WTC11 (cell line): ENCODE results near the gene IRAK4. TPM values are rescaled to one million over a fixed set of nuclear protein-coding genes. Genes with fewer than 3 reads are reported as not detected.

Experiments
- ATAC-seq: fragments of 200-7000 bp; cut with Tn5 transposase; 2 replicates; pipeline ENCODE4 v1.10.0; 2021; ENCODE audit warnings: mild to moderate bottlenecking, moderate library complexity
- CTCF ChIA-PET: fragments of 300-600 bp; sonication (Branson Sonifier 250); formaldehyde crosslinking; loops from one replicate; lab custom pipeline; 2021; ENCODE audit warnings: antibody characterized with exemption; lab: Charles Lee
- POLR2A ChIA-PET: fragments of 350-600 bp; sonication (Branson Sonifier 250); formaldehyde crosslinking; loops from one replicate; lab custom pipeline; 2021; ENCODE audit warnings: antibody characterized with exemption; lab: Charles Lee
- DNase-seq: peaks from one replicate; pipeline ENCODE4 v3.0.0; 2021; ENCODE audit warnings: low spot score
- H3K27ac Mint-ChIP-seq: 2 replicates; pipeline ENCODE4 v1.8.0; 2021; ENCODE audit warnings: mixed read lengths
- H3K27me3 Mint-ChIP-seq: 2 replicates; pipeline ENCODE4 v1.8.0; 2021; ENCODE audit warnings: low read depth, mild to moderate bottlenecking, moderate library complexity, mixed read lengths
- H3K36me3 Mint-ChIP-seq: 2 replicates; pipeline ENCODE4 v1.8.0; 2021; ENCODE audit warnings: mixed read lengths
- H3K4me1 Mint-ChIP-seq: 2 replicates; pipeline ENCODE4 v1.8.0; 2022; ENCODE audit warnings: mixed read lengths
- H3K4me3 Mint-ChIP-seq: 2 replicates; pipeline ENCODE4 v1.8.0; 2021; ENCODE audit warnings: mild to moderate bottlenecking, moderate library complexity, mixed read lengths
- H3K9me3 Mint-ChIP-seq: 2 replicates; pipeline ENCODE4 v1.8.0; 2021; ENCODE audit warnings: mixed read lengths
- CBFB ChIP-seq: sonication (generic); formaldehyde crosslinking; IDR thresholded peaks from 2 replicates; pipeline ENCODE4 v1.8.1; 2022; ENCODE audit warnings: mild to moderate bottlenecking, low read depth, missing genetic modification reagents
- CREB1 ChIP-seq: sonication (generic); formaldehyde crosslinking; IDR thresholded peaks from 2 replicates; pipeline ENCODE4 v1.8.0; 2023; ENCODE audit warnings: mild to moderate bottlenecking, missing genetic modification reagents
- CTCF ChIP-seq: fragments of 200-600 bp; IDR thresholded peaks from 2 replicates; pipeline ENCODE4 v1.8.0; 2022; ENCODE audit warnings: antibody characterized with exemption
- EMX1 ChIP-seq: fragments of 250-450 bp; sonication (Bioruptor Pico); IDR thresholded peaks from 2 replicates; pipeline ENCODE4 v1.8.0; 2021; ENCODE audit warnings: mild to moderate bottlenecking
- FOXJ3 ChIP-seq: sonication (generic); formaldehyde crosslinking; IDR thresholded peaks from 2 replicates; pipeline ENCODE4 v1.9.0; 2021; ENCODE audit warnings: missing genetic modification reagents, mild to moderate bottlenecking, borderline replicate concordance
- GABPB1 ChIP-seq: sonication (generic); formaldehyde crosslinking; IDR thresholded peaks from 2 replicates; pipeline ENCODE4 v1.8.1; 2023; ENCODE audit warnings: mild to moderate bottlenecking, missing genetic modification reagents
- GRHL2 ChIP-seq: fragments of 250-450 bp; sonication (Bioruptor Pico); IDR thresholded peaks from 2 replicates; pipeline ENCODE4 v1.8.0; 2022; ENCODE audit warnings: mild to moderate bottlenecking, moderate library complexity; ENCODE audit not compliant: insufficient replicate concordance, severe bottlenecking
- IRF2 ChIP-seq: sonication (generic); formaldehyde crosslinking; IDR thresholded peaks from 2 replicates; pipeline ENCODE4 v1.8.0; 2022; ENCODE audit warnings: low read depth, missing genetic modification reagents, borderline replicate concordance
- MYBL2 ChIP-seq: sonication (generic); formaldehyde crosslinking; IDR thresholded peaks from 2 replicates; pipeline ENCODE4 v1.8.1; 2023; ENCODE audit warnings: mild to moderate bottlenecking, moderate library complexity, missing genetic modification reagents
- NFATC4 ChIP-seq: fragments of 250-450 bp; sonication (Bioruptor Pico); IDR thresholded peaks from 2 replicates; pipeline ENCODE4 v1.9.0; 2021; ENCODE audit warnings: mild to moderate bottlenecking
- NFE2L1 ChIP-seq: sonication (generic); formaldehyde crosslinking; IDR thresholded peaks from 2 replicates; pipeline ENCODE4 v1.8.1; 2023; ENCODE audit warnings: missing genetic modification reagents
- NR3C1 ChIP-seq: sonication (generic); formaldehyde crosslinking; conservative IDR thresholded peaks from 2 replicates; pipeline ENCODE4 v1.8.1; 2023; ENCODE audit warnings: low read depth, mild to moderate bottlenecking, missing genetic modification reagents
- PREB ChIP-seq: sonication (generic); formaldehyde crosslinking; IDR thresholded peaks from 2 replicates; pipeline ENCODE4 v1.8.1; 2022; ENCODE audit warnings: mild to moderate bottlenecking, missing genetic modification reagents, moderate library complexity, borderline replicate concordance
- SMAD3 ChIP-seq: sonication (generic); formaldehyde crosslinking; IDR thresholded peaks from 2 replicates; pipeline ENCODE4 v1.8.0; 2022; ENCODE audit warnings: missing genetic modification reagents, mild to moderate bottlenecking, borderline replicate concordance
- TEAD4 ChIP-seq: sonication (generic); formaldehyde crosslinking; IDR thresholded peaks from 2 replicates; pipeline ENCODE4 v1.8.0; 2022; ENCODE audit warnings: mild to moderate bottlenecking, missing genetic modification reagents
- ZNF317 ChIP-seq: sonication (generic); formaldehyde crosslinking; IDR thresholded peaks from 2 replicates; pipeline ENCODE4 v1.8.1; 2023; ENCODE audit warnings: low read depth, mild to moderate bottlenecking, moderate library complexity, missing genetic modification reagents, borderline replicate concordance
- total RNA-seq: library from RNA; stranded (reverse); gene quantifications from 3 replicates; pipeline ENCODE4 v1.2.3, GENCODE V29; 2021
- TF ChIP-seq, protein P1 (sequence below): sonication (generic); formaldehyde crosslinking; conservative IDR thresholded peaks from 2 replicates; pipeline ENCODE4 v1.8.1; 2022; ENCODE audit warnings: mild to moderate bottlenecking, missing genetic modification reagents
- TF ChIP-seq, protein P2 (sequence below): sonication (generic); formaldehyde crosslinking; IDR thresholded peaks from 2 replicates; pipeline ENCODE4 v1.8.1; 2022; ENCODE audit warnings: missing genetic modification reagents, borderline replicate concordance
- TF ChIP-seq, protein P3 (sequence below): sonication (generic); formaldehyde crosslinking; IDR thresholded peaks from 2 replicates; pipeline ENCODE4 v1.8.1; 2022; ENCODE audit warnings: mild to moderate bottlenecking, moderate library complexity, missing genetic modification reagents
- TF ChIP-seq, protein P4 (sequence below): sonication (generic); formaldehyde crosslinking; IDR thresholded peaks from 2 replicates; pipeline ENCODE4 v1.8.1; 2022; ENCODE audit warnings: low read depth, missing genetic modification reagents, borderline replicate concordance
- TF ChIP-seq, protein P5 (sequence below): sonication (generic); formaldehyde crosslinking; IDR thresholded peaks from 2 replicates; pipeline ENCODE4 v1.8.0; 2023; ENCODE audit warnings: missing genetic modification reagents

Gene IRAK4
- total RNA-seq, 1 experiment from 2014 or later, result 6.5 TPM

GRCh38 chr12:43789941-43790340, 31.2 kb downstream of the IRAK4 start:
- DNase-seq, result no peak
- Mint-ChIP-seq H3K27ac (no peak overlapping the region), H3K27me3 (no peaks in the 10 kb centered on the region), H3K36me3 (peaks cover 6% of the 10 kb centered on the region; the same call in 1 of the 2 replicates), H3K4me1 (no peaks in the 10 kb centered on the region), H3K4me3 (no peak overlapping the region), H3K9me3 (no peaks in the 10 kb centered on the region)
- POLR2A ChIA-PET, result interaction anchor here (0.5 to 0.7 kb wide), 2 partner anchors 29 to 1278 kb away, joined by 3 read pairs; no protein-coding TSS in a partner anchor
- TF ChIP-seq PREB (no peak), NFATC4 (no peak)
- no peak for ATAC-seq
- CTCF ChIA-PET, result interaction anchor here (0.9 to 1.0 kb wide), 2 partner anchors 31 to 93 kb away, joined by 3 to 4 read pairs; no protein-coding TSS in a partner anchor

- H3K27me3 Mint-ChIP-seq, result no peaks in the 10 kb centered on the region
- TF ChIP-seq, protein P1, sequence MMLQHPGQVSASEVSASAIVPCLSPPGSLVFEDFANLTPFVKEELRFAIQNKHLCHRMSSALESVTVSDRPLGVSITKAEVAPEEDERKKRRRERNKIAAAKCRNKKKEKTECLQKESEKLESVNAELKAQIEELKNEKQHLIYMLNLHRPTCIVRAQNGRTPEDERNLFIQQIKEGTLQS, result no peak
- TF ChIP-seq NR3C1 (CRISPR knock-in tag) (no peak), CBFB (CRISPR knock-in tag) (no peak), ZNF317 (CRISPR knock-in tag) (no peak), IRF2 (CRISPR knock-in tag) (no peak), GRHL2 (CRISPR knock-in tag) (no peak), TEAD4 (CRISPR knock-in tag) (no peak), GABPB1 (CRISPR knock-in tag) (no peak), SMAD3 (CRISPR knock-in tag) (no peak), FOXJ3 (CRISPR knock-in tag) (no peak)
- TF ChIP-seq, protein P2, sequence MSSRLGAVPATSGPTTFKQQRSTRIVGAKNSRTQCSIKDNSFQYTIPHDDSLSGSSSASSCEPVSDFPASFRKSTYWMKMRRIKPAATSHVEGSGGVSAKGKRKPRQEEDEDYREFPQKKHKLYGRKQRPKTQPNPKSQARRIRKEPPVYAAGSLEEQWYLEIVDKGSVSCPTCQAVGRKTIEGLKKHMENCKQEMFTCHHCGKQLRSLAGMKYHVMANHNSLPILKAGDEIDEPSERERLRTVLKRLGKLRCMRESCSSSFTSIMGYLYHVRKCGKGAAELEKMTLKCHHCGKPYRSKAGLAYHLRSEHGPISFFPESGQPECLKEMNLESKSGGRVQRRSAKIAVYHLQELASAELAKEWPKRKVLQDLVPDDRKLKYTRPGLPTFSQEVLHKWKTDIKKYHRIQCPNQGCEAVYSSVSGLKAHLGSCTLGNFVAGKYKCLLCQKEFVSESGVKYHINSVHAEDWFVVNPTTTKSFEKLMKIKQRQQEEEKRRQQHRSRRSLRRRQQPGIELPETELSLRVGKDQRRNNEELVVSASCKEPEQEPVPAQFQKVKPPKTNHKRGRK, result no peak
- TF ChIP-seq, protein P3, sequence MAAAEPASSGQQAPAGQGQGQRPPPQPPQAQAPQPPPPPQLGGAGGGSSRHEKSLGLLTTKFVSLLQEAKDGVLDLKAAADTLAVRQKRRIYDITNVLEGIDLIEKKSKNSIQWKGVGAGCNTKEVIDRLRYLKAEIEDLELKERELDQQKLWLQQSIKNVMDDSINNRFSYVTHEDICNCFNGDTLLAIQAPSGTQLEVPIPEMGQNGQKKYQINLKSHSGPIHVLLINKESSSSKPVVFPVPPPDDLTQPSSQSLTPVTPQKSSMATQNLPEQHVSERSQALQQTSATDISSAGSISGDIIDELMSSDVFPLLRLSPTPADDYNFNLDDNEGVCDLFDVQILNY (CRISPR knock-in tag), result no peak
- TF ChIP-seq, protein P4, sequence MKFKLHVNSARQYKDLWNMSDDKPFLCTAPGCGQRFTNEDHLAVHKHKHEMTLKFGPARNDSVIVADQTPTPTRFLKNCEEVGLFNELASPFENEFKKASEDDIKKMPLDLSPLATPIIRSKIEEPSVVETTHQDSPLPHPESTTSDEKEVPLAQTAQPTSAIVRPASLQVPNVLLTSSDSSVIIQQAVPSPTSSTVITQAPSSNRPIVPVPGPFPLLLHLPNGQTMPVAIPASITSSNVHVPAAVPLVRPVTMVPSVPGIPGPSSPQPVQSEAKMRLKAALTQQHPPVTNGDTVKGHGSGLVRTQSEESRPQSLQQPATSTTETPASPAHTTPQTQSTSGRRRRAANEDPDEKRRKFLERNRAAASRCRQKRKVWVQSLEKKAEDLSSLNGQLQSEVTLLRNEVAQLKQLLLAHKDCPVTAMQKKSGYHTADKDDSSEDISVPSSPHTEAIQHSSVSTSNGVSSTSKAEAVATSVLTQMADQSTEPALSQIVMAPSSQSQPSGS (CRISPR knock-in tag), result no peak
- TF ChIP-seq, all 79 proteins: peak for 0
- Mint-ChIP-seq H3K27ac (no peak overlapping the region), H3K4me1 (no peaks in the 10 kb centered on the region), H3K36me3 (peaks cover 44% of the 10 kb centered on the region), H3K4me3 (no peak overlapping the region), H3K9me3 (no peaks in the 10 kb centered on the region)
- ChIA-PET CTCF (no interaction called here), POLR2A (no interaction called here)
- ATAC-seq (no peak), DNase-seq (no peak)
These were observed 37.0 kb downstream of the IRAK4 start for GRCh38 chr12:43795716-43796280.

DNA sequence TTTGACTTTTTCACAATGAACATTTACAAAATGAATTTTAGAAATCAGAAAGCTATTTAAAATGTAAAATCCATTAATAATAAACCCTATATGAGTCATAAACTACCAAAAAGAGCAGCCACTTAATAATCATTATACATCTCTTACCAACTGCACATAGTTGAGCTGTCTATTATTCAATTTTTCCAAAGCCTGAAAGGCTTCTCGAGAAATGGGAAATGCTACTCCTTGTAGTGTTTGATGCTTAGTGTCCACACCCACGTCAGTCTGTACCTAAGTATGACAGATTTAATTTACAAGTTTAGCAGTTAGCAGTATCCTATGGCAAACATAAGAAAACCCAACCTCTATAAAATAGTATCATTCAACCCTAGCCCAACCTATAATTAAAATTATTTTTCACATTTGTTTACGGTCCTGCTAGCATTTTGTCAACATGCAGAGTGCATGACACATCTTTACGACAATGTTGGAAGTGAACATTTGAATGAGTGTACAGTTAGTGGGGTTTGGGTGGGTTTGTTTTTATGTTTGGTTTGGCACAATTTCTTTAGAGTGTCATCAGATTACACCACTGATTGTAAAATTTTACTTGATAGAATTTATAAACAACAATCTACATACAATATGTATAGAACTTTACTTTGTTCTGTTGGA, 38.9 kb downstream of the IRAK4 start:
- H3K27ac Mint-ChIP-seq, result no peak overlapping the region
- ChIA-PET POLR2A (no interaction called here), CTCF (no interaction called here)
- H3K36me3 Mint-ChIP-seq, result peaks cover 54% of the 10 kb centered on the region
- no peaks in the 10 kb centered on the region for H3K27me3 Mint-ChIP-seq
- no peak for ATAC-seq
- H3K4me3 Mint-ChIP-seq, result no peak overlapping the region
- H3K9me3 Mint-ChIP-seq, result no peaks in the 10 kb centered on the region
- H3K4me1 Mint-ChIP-seq, result no peaks in the 10 kb centered on the region
- DNase-seq, result no peak
- TF ChIP-seq, protein P5, sequence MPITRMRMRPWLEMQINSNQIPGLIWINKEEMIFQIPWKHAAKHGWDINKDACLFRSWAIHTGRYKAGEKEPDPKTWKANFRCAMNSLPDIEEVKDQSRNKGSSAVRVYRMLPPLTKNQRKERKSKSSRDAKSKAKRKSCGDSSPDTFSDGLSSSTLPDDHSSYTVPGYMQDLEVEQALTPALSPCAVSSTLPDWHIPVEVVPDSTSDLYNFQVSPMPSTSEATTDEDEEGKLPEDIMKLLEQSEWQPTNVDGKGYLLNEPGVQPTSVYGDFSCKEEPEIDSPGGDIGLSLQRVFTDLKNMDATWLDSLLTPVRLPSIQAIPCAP (CRISPR knock-in tag), result no peak
- TF ChIP-seq CREB1 (CRISPR knock-in tag) (no peak), NFE2L1 (CRISPR knock-in tag) (no peak), MYBL2 (no peak), IRF2 (CRISPR knock-in tag) (no peak), CTCF (no peak), PREB (no peak), EMX1 (CRISPR knock-in tag) (no peak)
